Measurements from ENCODE around the gene CCDC177.
A peak's percentile ranks its signal among the peaks of the same experiment; 100 is the strongest.

CCDC177 gene

DNA sequence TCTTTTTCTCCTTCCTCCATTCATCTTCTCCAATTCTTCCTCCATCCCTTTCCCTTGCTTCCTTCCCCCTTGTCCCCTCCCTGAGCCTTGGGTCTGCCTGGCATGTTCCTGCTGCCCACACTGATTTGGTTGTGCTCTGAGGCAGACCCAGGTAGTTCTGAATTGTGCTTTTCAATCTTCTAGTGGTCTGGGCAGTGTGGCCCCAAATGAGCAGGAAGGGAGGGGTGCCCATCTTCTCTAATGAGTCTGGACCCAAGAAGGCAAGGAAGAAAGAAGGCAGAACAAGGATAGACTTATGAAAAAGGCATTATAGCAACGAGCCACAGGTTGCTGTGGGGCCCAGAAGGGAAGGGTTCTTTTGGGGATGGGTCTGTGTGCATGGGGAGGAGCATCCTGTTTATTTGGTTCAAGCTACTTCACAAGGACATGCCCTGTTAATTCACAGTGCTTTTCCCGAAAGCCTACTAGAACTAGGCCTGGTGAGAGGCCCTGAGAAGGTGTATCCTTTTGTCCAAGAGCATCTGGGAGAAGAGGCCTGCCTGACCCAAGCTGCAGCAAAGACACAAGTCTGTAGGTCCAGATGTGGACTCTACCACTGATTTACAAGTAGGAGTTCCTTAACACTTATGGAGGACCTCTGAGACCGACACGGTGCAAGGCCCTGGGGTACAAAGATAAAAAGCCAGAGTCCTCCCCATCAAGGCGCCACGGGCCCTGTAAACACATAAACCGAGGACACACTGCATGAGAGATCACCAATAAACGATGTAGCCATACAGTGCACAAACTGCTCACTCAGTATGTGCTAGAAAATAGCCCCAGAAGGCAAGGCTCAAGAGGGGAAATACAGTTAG is 35.6 kb upstream of the CCDC177 start:
- H3K4me1 ChIP-seq (ENCODE audit: control insufficient read depth in 2 of 2, insufficient read depth in 1 of 2, low read depth in 1 of 2, low read length in 2 of 2): peaks cover 20 to 40% of the 10 kb centered on the region in 2 donors
- H3K79me1 ChIP-seq (ENCODE audit: low read depth, low read length): no peaks in the 10 kb centered on the region
- H3K4me2 ChIP-seq (ENCODE audit: insufficient read depth, low read length, poor library complexity, severe bottlenecking): peak overlapping the region; percentile 62
- H2AK5ac ChIP-seq (ENCODE audit: low read depth, low read length): peak overlapping the region; percentile 58
- H3K18ac ChIP-seq (ENCODE audit: low read length): peak overlapping the region; percentile 12
- WGBS, 2 donors (ENCODE audit: extremely low coverage in 2 of 2, insufficient read length in 2 of 2, insufficient replicate concordance in 1 of 2): no CpG with 5 or more reads among the region's 8 CpGs
- DNase-seq (ENCODE audit: low spot score): no peak
- H3K27me3 ChIP-seq (ENCODE audit: control insufficient read depth in 3 of 3, insufficient read depth in 3 of 3, low read depth in 1 of 3, low read length in 3 of 3): no peaks in the 10 kb centered on the region
- H3K4ac ChIP-seq (ENCODE audit: low read length): no peak overlapping the region
- H3K9me3 ChIP-seq (replicated peaks in 1 of 2; ENCODE audit: control insufficient read depth in 2 of 2, insufficient read depth in 1 of 2, low read depth in 1 of 2, low read length in 2 of 2): no peaks in the 10 kb centered on the region
- H3K23ac ChIP-seq (ENCODE audit: low read depth, low read length, poor library complexity): no peak overlapping the region
- peak overlapping the region; percentile 60 for H3K27ac ChIP-seq (replicated peaks; ENCODE audit: low read length)
- peak overlapping the region; percentile 8 for H2BK15ac ChIP-seq (ENCODE audit: low read length)
- peak overlapping the region; percentile 57 to 76 for H3K4me3 ChIP-seq (ENCODE audit: low read length in 2 of 2)
- peaks cover 0 to 7% of the 10 kb centered on the region in 2 donors for H3K36me3 ChIP-seq (replicated peaks in 1 of 2; ENCODE audit: control insufficient read depth in 2 of 2, insufficient read depth in 2 of 2, low read length in 2 of 2)
- H2AFZ ChIP-seq (ENCODE audit: low read length): peak overlapping the region; percentile 73
- peak overlapping the region; percentile 65 for H2BK12ac ChIP-seq (ENCODE audit: low read length)
- H4K8ac ChIP-seq (ENCODE audit: low read depth, low read length): no peak overlapping the region
- H2BK120ac ChIP-seq (ENCODE audit: low read depth, low read length): no peak overlapping the region
- no peak overlapping the region for H4K91ac ChIP-seq (ENCODE audit: low read depth, low read length, poor library complexity)
- peak overlapping the region; percentile 21 for H2BK5ac ChIP-seq (ENCODE audit: low read length)
- no peak overlapping the region for H3K14ac ChIP-seq (ENCODE audit: low read length)
- peak overlapping the region; percentile 53 for H3K9ac ChIP-seq (ENCODE audit: low read depth, low read length, poor library complexity)

DNA sequence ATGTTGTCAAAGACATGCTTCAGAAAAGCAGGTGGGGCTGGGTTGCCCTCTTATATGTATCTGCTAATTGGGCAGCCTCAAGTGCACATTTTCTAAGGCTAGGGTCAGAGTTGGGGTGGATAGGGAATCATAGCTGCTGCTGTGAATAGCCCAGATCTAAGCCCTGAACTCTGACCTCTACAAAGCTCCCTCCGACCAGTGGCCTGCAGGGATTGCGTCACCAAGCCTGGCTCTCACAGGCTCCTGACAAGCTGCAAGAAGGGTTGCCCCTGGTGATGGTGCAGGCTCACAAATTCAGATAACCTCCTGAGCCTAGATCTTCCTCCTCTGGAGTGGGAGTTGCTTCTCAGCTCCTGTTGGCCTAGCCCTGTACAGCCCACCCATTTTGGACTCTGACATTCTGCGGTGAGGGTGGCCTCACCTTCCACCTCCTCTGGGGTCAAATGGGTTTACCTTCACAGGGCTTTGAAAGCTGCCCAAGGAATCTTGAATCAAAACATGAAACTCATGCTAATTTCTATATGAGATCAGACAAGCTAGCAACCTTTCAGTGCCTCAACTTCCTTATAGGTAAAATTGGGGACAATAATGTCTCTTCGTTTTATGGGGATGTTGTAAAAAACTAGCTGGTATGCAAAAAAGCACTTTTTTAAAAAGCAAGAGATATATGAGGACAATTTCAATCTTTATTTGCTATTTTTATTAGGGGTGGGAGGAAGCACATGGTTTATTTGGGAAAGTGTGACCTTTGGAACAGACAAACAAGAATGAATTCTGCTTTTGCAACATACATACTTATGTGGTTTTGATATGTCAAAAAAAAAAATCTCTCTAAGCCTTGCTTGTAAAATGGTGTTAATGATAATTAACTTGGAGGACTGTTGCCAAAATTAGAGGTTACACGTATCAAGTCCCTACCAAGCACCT is 31.9 kb upstream of the CCDC177 start:
- no peaks in the 10 kb centered on the region for H3K36me3 ChIP-seq (replicated peaks in 1 of 2; ENCODE audit: control insufficient read depth in 2 of 2, insufficient read depth in 2 of 2, low read length in 2 of 2)
- peaks cover 20 to 33% of the 10 kb centered on the region in 2 donors for H3K4me1 ChIP-seq (ENCODE audit: control insufficient read depth in 2 of 2, insufficient read depth in 1 of 2, low read depth in 1 of 2, low read length in 2 of 2)
- H3K23ac ChIP-seq (ENCODE audit: low read depth, low read length, poor library complexity): no peak overlapping the region
- no peak overlapping the region for H4K91ac ChIP-seq (ENCODE audit: low read depth, low read length, poor library complexity)
- DNase-seq (ENCODE audit: low spot score): peak; percentile 50
- no peak overlapping the region for H2BK120ac ChIP-seq (ENCODE audit: low read depth, low read length)
- no peak overlapping the region for H3K14ac ChIP-seq (ENCODE audit: low read length)
- H3K27ac ChIP-seq (replicated peaks; ENCODE audit: low read length): peak overlapping the region; percentile 49
- H3K18ac ChIP-seq (ENCODE audit: low read length): no peak overlapping the region
- WGBS, 2 donors (ENCODE audit: extremely low coverage in 2 of 2, insufficient read length in 2 of 2, insufficient replicate concordance in 1 of 2): no CpG with 5 or more reads among the region's 5 CpGs
- H2AFZ ChIP-seq (ENCODE audit: low read length): no peak overlapping the region
- H3K9me3 ChIP-seq (replicated peaks in 1 of 2; ENCODE audit: control insufficient read depth in 2 of 2, insufficient read depth in 1 of 2, low read depth in 1 of 2, low read length in 2 of 2): no peaks in the 10 kb centered on the region
- H2AK5ac ChIP-seq (ENCODE audit: low read depth, low read length): no peak overlapping the region
- no peak overlapping the region for H4K8ac ChIP-seq (ENCODE audit: low read depth, low read length)
- no peaks in the 10 kb centered on the region for H3K27me3 ChIP-seq (ENCODE audit: control insufficient read depth in 3 of 3, insufficient read depth in 3 of 3, low read depth in 1 of 3, low read length in 3 of 3)
- H3K4me2 ChIP-seq (ENCODE audit: insufficient read depth, low read length, poor library complexity, severe bottlenecking): no peak overlapping the region
- no peak overlapping the region for H2BK5ac ChIP-seq (ENCODE audit: low read length)
- H2BK15ac ChIP-seq (ENCODE audit: low read length): no peak overlapping the region
- no peaks in the 10 kb centered on the region for H3K79me1 ChIP-seq (ENCODE audit: low read depth, low read length)
- H2BK12ac ChIP-seq (ENCODE audit: low read length): no peak overlapping the region
- H3K9ac ChIP-seq (ENCODE audit: low read depth, low read length, poor library complexity): no peak overlapping the region
- H3K4ac ChIP-seq (ENCODE audit: low read length): no peak overlapping the region
- H3K4me3 ChIP-seq (ENCODE audit: low read length in 2 of 2): no peak overlapping the region

DNA sequence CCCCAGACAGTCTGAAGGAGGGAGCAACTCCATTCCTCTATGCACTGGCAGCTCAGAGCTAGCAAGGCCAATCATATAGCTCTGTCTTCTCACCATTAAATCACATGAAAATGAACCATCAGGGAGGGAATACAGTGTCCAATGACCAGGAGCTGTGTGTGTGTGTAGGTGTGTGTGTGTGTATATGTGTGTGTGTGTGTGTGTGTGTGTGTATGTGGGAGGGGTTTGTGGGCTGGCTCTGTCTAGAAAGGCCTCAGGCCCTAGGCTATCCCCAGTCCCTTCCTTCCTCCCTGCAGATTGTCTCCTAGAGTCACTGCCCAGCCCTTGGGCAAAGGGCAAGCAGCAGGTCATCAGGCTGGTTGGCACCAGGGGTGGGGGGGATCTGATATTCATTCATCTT is 31.1 kb upstream of the CCDC177 start:
- no peaks in the 10 kb centered on the region for H3K79me1 ChIP-seq (ENCODE audit: low read depth, low read length)
- H4K91ac ChIP-seq (ENCODE audit: low read depth, low read length, poor library complexity): no peak overlapping the region
- H3K23ac ChIP-seq (ENCODE audit: low read depth, low read length, poor library complexity): no peak overlapping the region
- H2AFZ ChIP-seq (ENCODE audit: low read length): no peak overlapping the region
- no peak overlapping the region for H4K8ac ChIP-seq (ENCODE audit: low read depth, low read length)
- no peak for DNase-seq (ENCODE audit: low spot score)
- H3K36me3 ChIP-seq (replicated peaks in 1 of 2; ENCODE audit: control insufficient read depth in 2 of 2, insufficient read depth in 2 of 2, low read length in 2 of 2): no peaks in the 10 kb centered on the region
- peaks cover 20 to 32% of the 10 kb centered on the region in 2 donors for H3K4me1 ChIP-seq (ENCODE audit: control insufficient read depth in 2 of 2, insufficient read depth in 1 of 2, low read depth in 1 of 2, low read length in 2 of 2)
- H2AK5ac ChIP-seq (ENCODE audit: low read depth, low read length): peak overlapping the region; percentile 30
- no peaks in the 10 kb centered on the region for H3K9me3 ChIP-seq (replicated peaks in 1 of 2; ENCODE audit: control insufficient read depth in 2 of 2, insufficient read depth in 1 of 2, low read depth in 1 of 2, low read length in 2 of 2)
- H3K14ac ChIP-seq (ENCODE audit: low read length): no peak overlapping the region
- peak overlapping the region; percentile 13 for H3K27ac ChIP-seq (replicated peaks; ENCODE audit: low read length)
- no peak overlapping the region for H2BK120ac ChIP-seq (ENCODE audit: low read depth, low read length)
- H2BK12ac ChIP-seq (ENCODE audit: low read length): no peak overlapping the region
- H3K9ac ChIP-seq (ENCODE audit: low read depth, low read length, poor library complexity): no peak overlapping the region
- H3K4me3 ChIP-seq (ENCODE audit: low read length in 2 of 2): no peak overlapping the region
- no peak overlapping the region for H3K4me2 ChIP-seq (ENCODE audit: insufficient read depth, low read length, poor library complexity, severe bottlenecking)
- H3K18ac ChIP-seq (ENCODE audit: low read length): peak overlapping the region; percentile 32
- H2BK5ac ChIP-seq (ENCODE audit: low read length): no peak overlapping the region
- H2BK15ac ChIP-seq (ENCODE audit: low read length): no peak overlapping the region
- H3K4ac ChIP-seq (ENCODE audit: low read length): no peak overlapping the region
- H3K27me3 ChIP-seq (ENCODE audit: control insufficient read depth in 3 of 3, insufficient read depth in 3 of 3, low read depth in 1 of 3, low read length in 3 of 3): no peaks in the 10 kb centered on the region

Measured in neuronal stem cell (in vitro differentiated cells).